ENCODE results near the gene ZMAT5. TPM values are rescaled to one million over a fixed set of nuclear protein-coding genes. Genes with fewer than 3 reads are reported as not detected.

The ZMAT5 gene
- polyA plus RNA-seq, 2 of the 4 experiments (the other 2 are of a cell fraction): 13.0 to 13.3 TPM

DNA sequence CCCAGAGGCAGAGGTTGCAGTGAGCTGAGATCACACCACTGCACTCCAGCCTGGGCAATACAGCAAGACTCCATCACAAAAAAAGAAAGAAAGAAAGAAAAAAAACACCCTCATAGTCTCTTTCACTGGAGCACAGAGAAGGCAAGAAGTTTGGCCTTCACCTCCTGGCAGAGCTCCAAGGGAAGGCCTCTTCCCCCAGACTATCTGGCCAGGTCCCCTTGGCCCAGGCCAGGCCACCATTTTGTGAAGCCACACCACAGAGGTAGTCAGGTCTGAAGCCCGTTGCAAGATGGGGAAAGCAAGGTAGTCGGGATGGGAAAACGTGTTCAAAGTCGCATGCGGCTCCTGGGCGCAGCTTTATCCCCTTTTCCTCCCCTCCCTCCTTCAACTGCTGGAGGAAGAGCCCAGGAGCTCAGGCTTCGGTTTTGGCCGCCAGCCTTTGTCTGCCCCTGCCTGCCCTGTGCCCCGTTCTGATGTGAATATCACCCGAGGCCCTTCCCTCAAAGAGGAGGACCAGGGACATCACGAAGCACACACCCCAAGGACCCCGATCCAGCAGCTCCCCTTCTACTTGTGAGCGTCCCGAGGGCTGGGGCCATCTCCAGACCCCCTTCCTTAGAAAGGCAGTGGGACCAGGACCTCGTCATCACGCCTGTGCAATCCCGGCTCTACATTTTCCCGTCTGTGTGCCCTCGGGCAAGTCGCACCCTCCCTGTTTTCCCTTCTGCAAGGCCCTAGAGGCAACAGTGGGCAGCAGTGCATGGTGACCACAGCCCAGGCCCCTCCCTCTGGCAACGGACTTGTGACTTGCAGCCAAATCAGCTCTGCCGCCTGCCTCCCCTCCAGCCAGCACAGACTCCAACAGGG lies 29.3 kb downstream of the ZMAT5 start:
- FAIRE-seq (no peak), ATAC-seq (no peak), DNase-seq (ENCODE audit: low read depth in 1 of 2, low spot score in 1 of 2) (no peak)
- H3K4me3 ChIP-seq: no peak overlapping the region
- POLR2A ChIA-PET: no interaction called here
- WGBS (ENCODE audit: missing lambda C conversion rate): 82% methylated on average over 20 of the region's 22 CpGs
- TF ChIP-seq EHMT2 (IDR thresholded peaks at IDR 0.05; ENCODE audit: low read depth) (no peak), SMC3 (IDR thresholded peaks at IDR 0.05) (no peak), RNF2 (IDR thresholded peaks at IDR 0.05; ENCODE audit: borderline replicate concordance, low read depth) (no peak), USF2 (IDR thresholded peaks at IDR 0.05) (no peak), TFCP2L1 (CRISPR knock-in tag; IDR thresholded peaks at IDR 0.05) (no peak), JUNB (IDR thresholded peaks at IDR 0.05) (no peak), PHF8 (IDR thresholded peaks at IDR 0.05; ENCODE audit: borderline replicate concordance, low read depth) (no peak), FOSB (CRISPR knock-in tag; IDR thresholded peaks at IDR 0.05) (no peak)
- TF ChIP-seq, protein P1, sequence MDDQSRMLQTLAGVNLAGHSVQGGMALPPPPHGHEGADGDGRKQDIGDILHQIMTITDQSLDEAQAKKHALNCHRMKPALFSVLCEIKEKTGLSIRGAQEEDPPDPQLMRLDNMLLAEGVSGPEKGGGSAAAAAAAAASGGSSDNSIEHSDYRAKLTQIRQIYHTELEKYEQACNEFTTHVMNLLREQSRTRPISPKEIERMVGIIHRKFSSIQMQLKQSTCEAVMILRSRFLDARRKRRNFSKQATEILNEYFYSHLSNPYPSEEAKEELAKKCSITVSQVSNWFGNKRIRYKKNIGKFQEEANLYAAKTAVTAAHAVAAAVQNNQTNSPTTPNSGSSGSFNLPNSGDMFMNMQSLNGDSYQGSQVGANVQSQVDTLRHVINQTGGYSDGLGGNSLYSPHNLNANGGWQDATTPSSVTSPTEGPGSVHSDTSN (IDR thresholded peaks at IDR 0.05): no peak
- H3K27ac ChIP-seq: no peak overlapping the region
- no peak overlapping the region for H3K4me2 ChIP-seq
- CTCF ChIA-PET: interaction anchor here (1.3 kb wide), 1 partner anchor 146 kb away, joined by 3 read pairs; no protein-coding TSS in a partner anchor
- H3K4me1 ChIP-seq: no peaks in the 10 kb centered on the region
- H3K9me3 ChIP-seq: no peaks in the 10 kb centered on the region

GRCh38 chr22:29735416-29735815 lies 31.4 kb downstream of the ZMAT5 start:
- POLR2A ChIA-PET: no interaction called here
- 40% methylated on average over 1 of the region's 1 CpG for WGBS (ENCODE audit: missing lambda C conversion rate)
- FAIRE-seq: no peak
- CTCF ChIA-PET: no interaction called here
- no peaks in the 10 kb centered on the region for H3K4me1 ChIP-seq
- TF ChIP-seq FOSB (CRISPR knock-in tag; IDR thresholded peaks at IDR 0.05) (no peak), TFCP2L1 (CRISPR knock-in tag; IDR thresholded peaks at IDR 0.05) (no peak), USF2 (IDR thresholded peaks at IDR 0.05) (no peak), ZFP36 (IDR thresholded peaks at IDR 0.05; ENCODE audit: borderline replicate concordance, partially characterized antibody) (no peak), RAD21 (conservative IDR thresholded peaks at IDR 0.05 in 1 of 2, IDR thresholded peaks at IDR 0.05 in 1 of 2) (no peak), RCOR1 (IDR thresholded peaks at IDR 0.05; ENCODE audit: low read depth, low read length) (no peak), CTCF (IDR thresholded peaks at IDR 0.05) (no peak)
- TF ChIP-seq, protein P2, sequence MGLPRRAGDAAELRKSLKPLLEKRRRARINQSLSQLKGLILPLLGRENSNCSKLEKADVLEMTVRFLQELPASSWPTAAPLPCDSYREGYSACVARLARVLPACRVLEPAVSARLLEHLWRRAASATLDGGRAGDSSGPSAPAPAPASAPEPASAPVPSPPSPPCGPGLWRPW (IDR thresholded peaks at IDR 0.05): no peak
- no peaks in the 10 kb centered on the region for H3K9me3 ChIP-seq
- H3K27ac ChIP-seq: no peak overlapping the region
- ATAC-seq: no peak
- no peak for DNase-seq (ENCODE audit: low read depth in 1 of 2, low spot score in 1 of 2)
- no peak overlapping the region for H3K4me3 ChIP-seq
- H3K4me2 ChIP-seq: no peak overlapping the region

GRCh38 chr22:29734838-29735237 lies 32.0 kb downstream of the ZMAT5 start:
- Histone ChIP-seq H3K4me1 (no peaks in the 10 kb centered on the region), H3K4me3 (no peak overlapping the region), H3K27ac (no peak overlapping the region), H3K9me3 (no peaks in the 10 kb centered on the region), H3K4me2 (no peak overlapping the region)
- POLR2A ChIA-PET: no interaction called here
- FAIRE-seq (no peak), ATAC-seq (no peak), DNase-seq (ENCODE audit: low read depth in 1 of 2, low spot score in 1 of 2) (no peak)
- 76% methylated on average over 9 of the region's 9 CpGs for WGBS (ENCODE audit: missing lambda C conversion rate)
- CTCF ChIA-PET: no interaction called here
- TF ChIP-seq KDM1A (IDR thresholded peaks at IDR 0.05; ENCODE audit: low read depth) (no peak), PHF8 (IDR thresholded peaks at IDR 0.05; ENCODE audit: borderline replicate concordance, low read depth) (no peak), USF2 (IDR thresholded peaks at IDR 0.05) (no peak), HMGXB4 (CRISPR knock-in tag; IDR thresholded peaks at IDR 0.05; ENCODE audit: borderline replicate concordance) (no peak), RCOR1 (IDR thresholded peaks at IDR 0.05; ENCODE audit: low read depth, low read length) (no peak), CTCF (IDR thresholded peaks at IDR 0.05) (no peak), EHF (CRISPR knock-in tag; IDR thresholded peaks at IDR 0.05) (no peak), EHMT2 (IDR thresholded peaks at IDR 0.05; ENCODE audit: low read depth) (no peak)
- TF ChIP-seq, protein P3, sequence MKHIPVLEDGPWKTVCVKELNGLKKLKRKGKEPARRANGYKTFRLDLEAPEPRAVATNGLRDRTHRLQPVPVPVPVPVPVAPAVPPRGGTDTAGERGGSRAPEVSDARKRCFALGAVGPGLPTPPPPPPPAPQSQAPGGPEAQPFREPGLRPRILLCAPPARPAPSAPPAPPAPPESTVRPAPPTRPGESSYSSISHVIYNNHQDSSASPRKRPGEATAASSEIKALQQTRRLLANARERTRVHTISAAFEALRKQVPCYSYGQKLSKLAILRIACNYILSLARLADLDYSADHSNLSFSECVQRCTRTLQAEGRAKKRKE (CRISPR knock-in tag; IDR thresholded peaks at IDR 0.05; ENCODE audit: low read depth): no peak

All from A549 (cell line).